Measurements from ENCODE around the gene TMEM163. TPM values are rescaled to one million over a fixed set of nuclear protein-coding genes. Genes with fewer than 3 reads are reported as not detected.

Gene TMEM163
- total RNA-seq, 1 experiment from 2014 or later: 0.12 TPM

GRCh38 chr2:134610871-134611270 is 107.9 kb downstream of the TMEM163 start:
- H3K4me3 ChIP-seq (replicated peaks in 1 of 2; ENCODE audit: low read depth in 1 of 2, low read length in 2 of 2): no peak overlapping the region
- H3K4me2 ChIP-seq (ENCODE audit: low read length): no peak overlapping the region
- H3K27me3 ChIP-seq (ENCODE audit: insufficient read depth, low read length): no peaks in the 10 kb centered on the region
- H3K4me1 ChIP-seq (ENCODE audit: control insufficient read depth in 1 of 2, insufficient read depth in 2 of 2, low read length in 2 of 2): no peaks in the 10 kb centered on the region
- POLR2A ChIA-PET: no interaction called here
- BruUV-seq (replicated peaks): no TSS peak
- ATAC-seq (no peak), DNase-seq (ENCODE audit: low read depth, low spot score) (no peak)
- H4K20me1 ChIP-seq (ENCODE audit: insufficient read depth): no peaks in the 10 kb centered on the region
- H3K36me3 ChIP-seq (ENCODE audit: control insufficient read depth in 1 of 2, insufficient read depth in 2 of 2, low read length in 2 of 2): no peaks in the 10 kb centered on the region
- H3K9ac ChIP-seq (ENCODE audit: low read length): no peak overlapping the region
- CTCF ChIA-PET: no interaction called here
- RAD21 ChIA-PET (ENCODE audit: low non-redundant PET in 1 of 2, low total read pairs in 2 of 2, uncharacterized antibody in 2 of 2, unreplicated experiment in 2 of 2): no interaction called here
- H3K9me2 ChIP-seq (ENCODE audit: insufficient read depth): no peaks in the 10 kb centered on the region
- intact Hi-C loops (cut with micrococcal nuclease): no loop called here
- TF ChIP-seq CEBPB (IDR thresholded peaks at IDR 0.05; ENCODE audit: low read depth) (no peak), EZH2phosphoT487 (IDR thresholded peaks at IDR 0.05; ENCODE audit: borderline replicate concordance) (no peak), REST (IDR thresholded peaks at IDR 0.05; ENCODE audit: low read depth) (no peak), SIN3A (IDR thresholded peaks at IDR 0.05; ENCODE audit: low read depth) (no peak), POLR2AphosphoS5 (IDR thresholded peaks at IDR 0.05; ENCODE audit: low read depth, low read length) (no peak), ZBTB33 (IDR thresholded peaks at IDR 0.05; ENCODE audit: extremely low read depth, insufficient replicate concordance, low read length) (no peak), EGR1 (IDR thresholded peaks at IDR 0.05; ENCODE audit: low read depth) (no peak), SP1 (IDR thresholded peaks at IDR 0.05; ENCODE audit: low read depth) (no peak), RAD21 (IDR thresholded peaks at IDR 0.05; ENCODE audit: low read depth) (no peak), POLR2A (IDR thresholded peaks at IDR 0.05; ENCODE audit: borderline replicate concordance, extremely low read depth, insufficient read depth, insufficient read length) (no peak), ELF1 (IDR thresholded peaks at IDR 0.05; ENCODE audit: borderline replicate concordance, low read depth) (no peak), YY1 (IDR thresholded peaks at IDR 0.05; ENCODE audit: extremely low read depth, insufficient replicate concordance, low read depth, low read length) (no peak)
- no peaks in the 10 kb centered on the region for H3K79me2 ChIP-seq (ENCODE audit: insufficient read depth, low read length)
- no peak overlapping the region for H3K27ac ChIP-seq (ENCODE audit: low read depth, low read length)
- H3K9me3 ChIP-seq (ENCODE audit: control insufficient read depth in 1 of 2, insufficient read depth in 1 of 2, low read depth in 1 of 2, low read length in 2 of 2): no peaks in the 10 kb centered on the region
- no peak overlapping the region for H2AFZ ChIP-seq (ENCODE audit: low read depth, low read length, poor library complexity, severe bottlenecking)

Data from HCT116 (cell line).